Dedifferentiated amniotic fluid mesenchymal stem cell (primary cell): Measurements from ENCODE around the gene TTC33.
A peak's percentile ranks its signal among the peaks of the same experiment; 100 is the strongest.

Source experiments
- DNase-seq: peaks from one replicate; pipeline ENCODE4 v3.0.0-alpha.2; 2016; ENCODE audit errors: extremely low spot score

The TTC33 gene

GRCh38 chr5:40485021-40485998 is 270.5 kb downstream of the TTC33 start:
- no peak for DNase-seq

DNA sequence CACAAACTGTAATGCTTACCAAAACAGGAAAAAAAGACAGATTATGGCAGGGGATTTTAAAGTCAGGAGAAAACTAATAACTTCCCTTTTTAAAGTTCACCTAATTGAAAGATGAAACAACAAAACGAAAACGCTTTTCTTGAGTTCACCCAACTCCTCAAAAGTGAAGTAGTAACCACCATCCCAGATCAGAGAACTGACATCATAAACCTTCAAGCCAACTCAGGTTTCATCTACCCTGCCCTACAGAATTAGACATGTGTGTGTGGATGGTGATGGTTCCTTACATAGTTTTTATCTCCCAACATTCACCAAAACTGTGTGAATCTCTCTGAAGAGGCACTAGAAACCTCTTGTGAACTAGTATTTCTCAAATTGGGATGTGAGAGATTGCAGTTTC is 271.3 kb downstream of the TTC33 start:
- no peak for DNase-seq

DNA sequence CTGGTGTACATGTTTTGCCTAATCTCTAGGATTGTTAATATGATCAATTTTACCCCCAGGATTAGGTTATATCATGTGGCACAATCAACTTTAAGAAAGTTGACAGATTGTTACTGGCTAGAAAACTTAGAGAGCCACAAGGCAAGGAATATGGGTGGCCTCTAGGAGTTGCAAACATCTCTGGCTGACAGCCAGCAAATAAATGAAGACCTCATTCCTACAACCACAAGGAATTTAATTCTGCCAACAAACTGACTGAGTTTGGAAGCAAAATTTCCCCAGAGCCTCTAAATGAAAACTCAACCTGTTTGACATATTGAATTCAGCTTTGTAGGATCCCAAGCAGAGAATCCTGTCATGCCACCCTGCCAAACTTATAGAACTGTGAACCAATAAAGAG is 272.4 kb downstream of the TTC33 start:
- no peak for DNase-seq

GRCh38 chr5:40481241-40481640 is 274.5 kb downstream of the TTC33 start:
- DNase-seq, result no peak

GRCh38 chr5:40480392-40480791 is 275.4 kb downstream of the TTC33 start:
- DNase-seq, result no peak

DNA sequence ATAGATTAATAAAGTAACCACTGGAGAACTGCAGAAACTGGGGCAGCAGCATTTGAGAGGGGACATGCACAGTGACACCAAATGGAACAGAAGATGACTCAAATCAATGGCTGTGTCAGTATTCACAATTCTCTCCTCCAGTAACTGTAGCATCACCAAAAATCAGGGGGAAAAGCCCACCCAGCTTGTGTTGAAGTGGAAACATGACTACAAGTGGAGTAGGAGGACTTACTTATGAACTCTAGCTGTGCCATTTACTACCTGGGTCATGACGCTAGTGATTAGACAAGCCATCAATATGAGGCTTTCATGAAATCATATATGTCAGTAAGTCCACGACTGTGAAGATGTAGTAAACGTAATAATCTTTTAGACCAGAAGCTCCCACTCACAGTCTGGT is 275.8 kb downstream of the TTC33 start:
- DNase-seq, result no peak

GRCh38 chr5:40478766-40479165 is 277.0 kb downstream of the TTC33 start:
- DNase-seq, result no peak

- peak; percentile 55 for DNase-seq
These were observed 277.8 kb downstream of the TTC33 start for GRCh38 chr5:40477856-40478546.

DNA sequence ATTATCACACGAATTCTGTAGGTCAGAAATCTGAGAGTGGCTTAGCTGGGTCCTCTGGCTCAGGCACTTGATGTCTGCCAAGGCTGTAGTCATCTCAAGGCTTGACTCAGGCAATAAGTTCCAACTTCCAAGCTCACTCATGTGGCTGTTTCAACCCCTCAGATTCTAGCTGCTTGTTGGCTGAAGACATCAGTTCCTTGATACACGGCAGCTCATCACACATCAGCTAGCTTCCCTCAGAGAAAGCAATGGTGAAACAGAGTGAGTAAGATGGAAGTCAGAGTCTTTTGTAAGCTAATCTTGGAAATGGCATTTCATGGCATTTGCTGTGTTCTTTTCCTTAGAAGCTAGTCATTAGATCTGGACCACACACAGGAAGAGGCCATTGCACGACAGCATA is 280.2 kb downstream of the TTC33 start:
- DNase-seq, result no peak

GRCh38 chr5:40474250-40474649 is 281.5 kb downstream of the TTC33 start:
- DNase-seq, result no peak

DNA sequence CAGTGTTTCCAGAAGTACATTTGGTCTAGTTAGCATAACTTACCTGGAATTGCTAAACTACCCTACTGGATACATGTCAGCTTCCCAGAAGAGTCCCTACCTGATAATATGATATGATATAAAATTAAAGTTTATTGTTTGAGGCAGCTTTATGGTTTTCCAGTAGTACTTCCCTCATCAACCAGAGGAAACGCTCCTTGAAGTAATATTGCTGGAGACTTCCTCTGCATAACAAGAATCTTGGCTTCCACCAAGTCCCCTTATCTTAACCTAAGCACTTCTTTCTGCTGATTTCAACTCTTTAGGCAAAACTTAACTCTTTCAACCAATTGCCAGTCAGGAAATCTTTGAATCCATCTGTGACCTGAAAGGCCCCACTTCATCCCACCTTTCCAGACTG is 290.3 kb downstream of the TTC33 start:
- no peak for DNase-seq

GRCh38 chr5:40464511-40464910 is 291.2 kb downstream of the TTC33 start:
- no peak for DNase-seq
